Middle frontal gyrus (tissue), 1 donor: ENCODE results near the gene ADPRM.
"Not testable (repeated sequence)": the region's sequence is repeated elsewhere in the genome, so short reads cannot be mapped to it uniquely, and the experiment has no call there.

Experiments
- DNase-seq: peaks from one replicate; pipeline ENCODE4 v3.0.0-alpha.2; 2015; ENCODE audit warnings: low spot score; ENCODE audit errors: extremely low spot score

The ADPRM gene

DNA sequence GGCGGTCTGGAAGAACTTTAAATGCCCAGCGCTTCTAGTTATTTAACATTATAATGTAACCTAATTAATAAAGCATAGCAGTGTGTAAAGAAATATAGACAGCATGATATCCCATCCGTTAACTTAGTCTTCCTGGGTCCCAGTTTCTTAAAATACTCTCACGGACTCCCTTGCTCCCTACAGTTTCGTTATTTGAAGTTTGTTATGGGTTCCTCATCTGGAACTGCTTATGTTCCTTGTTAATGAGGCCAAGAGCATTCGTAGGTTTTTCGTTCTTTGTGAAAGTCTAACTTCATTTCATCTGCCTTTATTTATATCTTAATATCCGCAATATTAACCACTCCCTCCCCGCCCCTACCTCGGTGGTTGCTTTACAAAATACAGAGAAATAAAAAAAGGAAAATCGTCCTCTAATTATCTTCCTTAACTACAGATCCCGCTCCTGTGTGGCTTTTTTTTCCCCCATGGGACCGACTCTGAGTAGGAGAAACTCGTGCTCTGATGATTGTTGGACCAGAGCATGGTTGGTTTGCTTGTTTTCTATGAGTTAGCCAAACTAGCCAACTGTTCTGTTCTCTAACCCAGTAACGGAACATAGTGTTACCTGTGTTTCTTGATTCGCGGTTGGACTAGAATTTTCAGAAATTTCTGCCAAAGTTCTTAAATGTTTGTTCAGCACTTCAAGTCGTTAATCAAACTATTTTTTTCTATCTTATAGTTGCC, 863 bp downstream of the ADPRM start:
- no peak for DNase-seq

DNA sequence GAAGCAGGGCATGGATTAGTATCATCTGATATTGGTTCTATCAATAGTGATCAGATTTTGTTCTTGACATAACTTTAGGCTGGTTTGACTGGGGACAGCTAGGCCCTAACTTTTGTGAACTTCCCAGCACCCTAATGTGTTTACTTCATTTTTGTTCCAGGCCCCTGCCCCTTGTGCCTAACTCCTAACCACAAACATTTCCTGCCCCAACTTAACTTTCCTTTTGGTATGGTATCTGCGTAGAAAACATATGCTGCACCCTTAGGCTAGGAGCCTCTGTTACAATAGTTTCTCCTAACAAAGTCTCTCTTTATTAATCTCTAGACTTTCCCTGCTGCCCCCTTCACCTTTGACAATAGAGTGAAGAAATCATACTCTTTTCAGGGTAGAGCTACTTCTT, 2.5 kb downstream of the ADPRM start:
- no peak for DNase-seq

DNA sequence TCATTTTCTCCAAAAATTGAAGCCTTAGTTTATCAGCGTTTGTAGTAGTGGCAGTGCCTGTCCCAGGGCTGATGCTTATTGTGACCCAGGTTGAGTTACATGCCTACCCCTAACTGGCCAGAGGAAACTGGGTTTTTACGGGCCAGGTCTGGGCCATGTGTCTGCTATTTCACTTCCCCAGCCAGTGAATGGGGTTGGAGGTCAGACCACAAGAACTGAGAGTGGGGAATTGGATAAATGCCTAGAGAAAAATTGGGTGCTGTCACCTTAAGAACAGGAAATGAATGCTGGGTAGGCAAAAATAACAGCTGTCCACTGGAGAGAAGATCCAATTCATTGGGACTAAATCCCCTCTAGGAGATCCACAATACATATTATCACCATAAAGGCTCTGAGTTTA, 5.2 kb downstream of the ADPRM start:
- DNase-seq, result no peak

- DNase-seq, result no peak
These were observed 8.3 kb downstream of the ADPRM start for GRCh38 chr17:10705727-10706126.

GRCh38 chr17:10713318-10713717, 15.9 kb downstream of the ADPRM start:
- no peak for DNase-seq

- no peak for DNase-seq
These were observed 18.8 kb downstream of the ADPRM start for GRCh38 chr17:10716218-10716617.

GRCh38 chr17:10718547-10718946, 21.2 kb downstream of the ADPRM start:
- no peak for DNase-seq

- no peak for DNase-seq
These were observed 27.3 kb downstream of the ADPRM start for GRCh38 chr17:10724546-10725195.

- DNase-seq, result no peak
These were observed 27.9 kb downstream of the ADPRM start for GRCh38 chr17:10725262-10725661.

DNA sequence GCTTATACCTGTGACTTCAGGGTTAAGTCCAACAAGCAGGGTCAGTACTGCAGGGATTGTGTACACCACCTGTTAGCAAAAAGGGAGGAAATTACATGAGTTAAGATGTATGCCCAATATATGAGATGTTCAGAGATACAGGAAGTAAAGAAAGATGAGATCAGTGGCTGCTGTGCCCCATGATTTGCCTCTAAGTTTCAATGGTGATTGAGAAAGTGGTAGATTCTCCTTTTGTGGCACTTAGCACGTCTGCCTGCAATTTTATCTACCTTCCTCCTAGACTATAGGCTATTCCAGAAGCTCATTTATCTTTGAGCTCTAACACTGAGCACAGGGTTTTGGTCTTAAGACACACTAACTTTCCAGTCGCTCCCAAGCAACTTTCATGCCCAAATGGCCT, 28.8 kb downstream of the ADPRM start:
- DNase-seq, result no peak

GRCh38 chr17:10727192-10727591, 29.8 kb downstream of the ADPRM start:
- no peak for DNase-seq

GRCh38 chr17:10728331-10728892, 31.0 kb downstream of the ADPRM start:
- no peak for DNase-seq

GRCh38 chr17:10729334-10730193, 32.2 kb downstream of the ADPRM start, which contains the start of gene TMEM220:
TSS of gene TMEM220 (minus strand) at chr17:10730023. CDS start at chr17:10729851, 172 bp downstream.
- DNase-seq, result no peak

DNA sequence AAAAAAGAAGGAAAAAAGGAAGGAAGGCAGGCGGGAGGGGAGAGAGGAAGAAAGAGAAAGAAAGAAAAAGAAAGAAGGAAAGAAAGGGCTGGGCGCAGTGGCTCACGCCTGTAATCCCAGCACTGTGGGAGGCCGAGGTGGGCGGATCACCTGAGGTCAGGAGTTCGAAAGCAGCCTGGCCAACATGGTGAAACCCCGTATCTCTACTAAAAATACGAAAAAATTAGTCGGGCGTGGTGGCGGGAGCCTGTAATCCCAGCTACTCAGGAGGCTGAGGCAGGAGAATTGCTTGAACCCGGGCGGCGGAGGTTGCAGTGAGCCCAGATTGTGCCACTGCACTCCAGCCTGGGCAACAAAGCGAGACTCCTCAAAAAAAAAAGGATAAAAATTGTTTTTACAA, 32.9 kb downstream of the ADPRM start:
- DNase-seq, result not testable (repeated sequence)

DNA sequence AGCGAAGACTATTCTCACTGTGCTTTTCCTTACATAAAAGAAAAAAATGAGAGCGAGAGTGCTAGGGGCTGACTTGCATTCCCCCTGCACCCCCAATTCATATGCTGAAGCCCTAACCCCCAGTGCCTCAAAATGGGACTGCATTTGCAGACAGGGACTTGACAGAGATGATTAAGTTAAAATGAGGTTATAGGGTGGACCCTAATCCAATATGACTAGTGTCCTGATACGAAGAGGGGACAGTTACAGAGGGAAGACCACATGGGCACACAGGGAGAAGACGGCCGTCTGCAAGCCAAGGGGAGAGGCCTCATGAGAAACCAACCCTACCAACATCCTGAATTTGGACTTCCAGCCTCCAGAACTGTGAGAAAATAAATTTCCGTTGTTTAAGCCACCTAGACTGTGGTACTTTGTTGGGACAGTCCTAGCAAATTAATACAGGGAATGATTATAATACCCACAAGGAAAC, 34.0 kb downstream of the ADPRM start:
- DNase-seq, result no peak

DNA sequence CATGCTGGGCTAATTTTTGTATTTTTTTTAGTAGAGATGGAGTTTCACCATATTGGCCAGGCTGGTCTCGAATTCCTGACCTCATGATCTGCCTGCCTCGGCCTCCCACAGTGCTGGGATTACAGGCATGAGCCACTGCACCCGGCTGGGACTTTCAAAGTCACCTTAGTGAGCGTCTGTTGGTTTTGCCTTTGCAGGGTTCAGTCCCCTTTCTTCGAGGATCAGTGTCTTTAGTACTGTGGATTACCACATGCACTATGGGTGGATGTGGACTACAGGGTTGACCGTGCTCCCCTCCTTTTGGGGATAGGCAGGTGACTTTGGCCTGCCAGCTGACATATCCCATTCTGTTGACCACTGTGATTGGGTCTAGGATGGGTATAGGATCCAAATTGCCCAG, 34.7 kb downstream of the ADPRM start:
- DNase-seq, result not testable (repeated sequence)

- DNase-seq, result no peak
These were observed 36.3 kb downstream of the ADPRM start for GRCh38 chr17:10733666-10734065.

DNA sequence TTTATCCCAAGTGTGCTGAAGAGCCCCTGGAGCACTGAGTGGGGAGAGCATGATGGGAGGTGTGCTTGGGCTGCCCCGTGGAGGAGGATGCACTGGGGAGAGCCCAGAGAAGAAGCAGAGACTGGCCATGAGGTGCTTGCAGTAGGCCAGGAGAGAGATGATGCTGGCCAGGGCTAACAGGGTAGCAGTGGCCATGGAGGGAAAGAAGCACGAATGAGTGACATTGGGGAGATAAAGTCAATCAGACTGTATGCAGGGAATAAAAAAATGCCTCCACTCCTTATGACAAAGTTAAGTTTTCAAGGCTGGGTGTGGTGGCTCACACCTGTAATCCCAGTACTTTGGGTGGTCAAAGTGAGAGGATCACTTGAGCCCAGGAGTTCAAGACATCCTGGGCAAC, 37.9 kb downstream of the ADPRM start:
- DNase-seq, result no peak

DNA sequence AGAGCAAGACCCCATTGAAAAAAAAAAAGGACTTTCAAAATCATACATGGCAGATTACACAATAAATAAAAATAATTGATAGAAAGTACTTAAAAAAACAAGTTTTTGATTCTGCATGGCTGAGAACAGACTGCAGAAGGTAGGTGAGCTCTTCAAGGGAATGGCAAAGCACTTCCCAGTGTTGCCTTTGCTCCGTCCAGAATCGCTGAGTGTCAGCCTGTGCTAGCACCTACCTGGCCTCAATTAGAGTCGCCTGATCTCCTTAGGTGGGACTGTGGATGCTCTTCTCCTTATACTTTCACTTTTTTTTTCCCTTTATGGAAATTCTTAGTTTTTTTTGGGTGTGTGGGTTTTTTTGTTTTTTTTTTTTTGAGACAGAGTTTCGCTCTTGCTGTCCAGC, 38.4 kb downstream of the ADPRM start:
- DNase-seq, result no peak

DNA sequence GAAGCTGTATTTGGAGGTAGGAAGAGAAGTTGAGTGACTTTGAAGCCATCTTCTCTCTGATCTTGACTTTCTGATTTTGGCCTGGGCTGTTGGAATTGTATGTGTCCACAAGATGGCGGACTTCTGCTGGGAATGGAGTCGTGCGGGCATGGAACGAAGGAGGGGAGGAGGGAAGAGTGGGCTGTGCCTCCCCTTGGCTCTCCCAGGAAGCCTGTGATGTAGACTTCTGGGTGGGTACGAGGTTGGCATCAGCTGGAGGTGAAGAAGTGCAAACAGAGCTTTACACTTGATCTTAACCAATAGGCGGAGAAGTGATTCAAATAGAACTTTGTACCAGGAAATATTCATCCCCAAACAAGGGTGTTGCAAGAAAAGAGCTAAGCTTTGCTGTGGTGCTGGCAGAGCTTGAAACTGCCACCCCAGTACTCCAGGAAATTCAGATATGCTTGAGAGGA, 39.8 kb downstream of the ADPRM start:
- no peak for DNase-seq

- DNase-seq, result no peak
These were observed 40.3 kb downstream of the ADPRM start for GRCh38 chr17:10737736-10738135.
